Activated T-helper 1 cell treated with anti-CD3 and anti-CD28 coated beads, Interleukin-12 subunit alpha, Interleukin-12 subunit beta, Interleukin-2, Interleukin-4 antibody, amounts not matched to agents 30 ng/mL and 10 ng/mL and 1 ng/mL, durations not matched to agents 14 hours and 24 hours and 36 hours (primary cell): ENCODE results near the gene DYSF. TPM values are rescaled to one million over a fixed set of nuclear protein-coding genes. Genes with fewer than 3 reads are reported as not detected.

Source experiments
- DNase-seq: peaks from one replicate; pipeline ENCODE4 v3.0.0; 2021; ENCODE audit warnings: low spot score
- H3K27ac Mint-ChIP-seq: one replicate; pipeline ENCODE4 v1.8.0; 2021; ENCODE audit warnings: mild to moderate bottlenecking, mixed read lengths
- H3K27me3 Mint-ChIP-seq: one replicate; pipeline ENCODE4 v1.8.0; 2022; ENCODE audit warnings: mild to moderate bottlenecking, moderate library complexity, mixed read lengths; ENCODE audit not compliant: insufficient read depth
- H3K36me3 Mint-ChIP-seq: one replicate; pipeline ENCODE4 v1.8.0; 2021; ENCODE audit warnings: low read depth, mixed read lengths
- H3K4me1 Mint-ChIP-seq: one replicate; pipeline ENCODE4 v1.8.0; 2021; ENCODE audit warnings: low read depth, mixed read lengths
- H3K4me3 Mint-ChIP-seq: one replicate; pipeline ENCODE4 v1.8.0; 2021; ENCODE audit warnings: mild to moderate bottlenecking, moderate library complexity, mixed read lengths
- H3K9me3 Mint-ChIP-seq: one replicate; pipeline ENCODE4 v1.8.0; 2021; ENCODE audit warnings: mixed read lengths
- intact Hi-C: fragments of 100-400 bp; cut with micrococcal nuclease; formaldehyde crosslinking; loops from one replicate; pipeline ENCODE4 v1.15.1; 2024
- total RNA-seq: library from RNA; stranded (reverse); gene quantifications from 2 replicates; pipeline ENCODE4 v1.2.3, GENCODE V29; 2022

DYSF gene
- total RNA-seq, 1 donor from 2014 or later = not detected

- Mint-ChIP-seq H3K36me3 (no peaks in the 10 kb centered on the region), H3K4me3 (no peak overlapping the region), H3K27ac (no peak overlapping the region), H3K4me1 (no peaks in the 10 kb centered on the region), H3K27me3 (peaks cover 2% of the 10 kb centered on the region), H3K9me3 (no peaks in the 10 kb centered on the region)
- DNase-seq = no peak
- intact Hi-C loops = no loop called here
Observed at GRCh38 chr2:71559828-71560637, 106.7 kb downstream of the DYSF start.

- Mint-ChIP-seq H3K4me3 (no peak overlapping the region), H3K4me1 (no peaks in the 10 kb centered on the region), H3K9me3 (no peaks in the 10 kb centered on the region), H3K27me3 (peaks cover 2% of the 10 kb centered on the region), H3K27ac (no peak overlapping the region), H3K36me3 (no peaks in the 10 kb centered on the region)
- intact Hi-C loops = no loop called here
- no peak for DNase-seq
Observed at GRCh38 chr2:71560638-71561011, 107.3 kb downstream of the DYSF start.

- intact Hi-C loops = no loop called here
- H3K27ac Mint-ChIP-seq = no peak overlapping the region
- no peak for DNase-seq
- H3K4me3 Mint-ChIP-seq = no peak overlapping the region
- H3K9me3 Mint-ChIP-seq = no peaks in the 10 kb centered on the region
- no peaks in the 10 kb centered on the region for H3K4me1 Mint-ChIP-seq
- H3K36me3 Mint-ChIP-seq = no peaks in the 10 kb centered on the region
- H3K27me3 Mint-ChIP-seq = peaks cover 2% of the 10 kb centered on the region
Observed at GRCh38 chr2:71561441-71562267, 108.3 kb downstream of the DYSF start.

- Mint-ChIP-seq H3K27me3 (no peaks in the 10 kb centered on the region), H3K27ac (no peak overlapping the region), H3K4me1 (no peaks in the 10 kb centered on the region), H3K4me3 (no peak overlapping the region), H3K36me3 (no peaks in the 10 kb centered on the region), H3K9me3 (no peaks in the 10 kb centered on the region)
- no peak for DNase-seq
- intact Hi-C loops = no loop called here
Observed at GRCh38 chr2:71562518-71562917, 109.2 kb downstream of the DYSF start.

GRCh38 chr2:71563872-71564271 lies 110.5 kb downstream of the DYSF start:
- no peak for DNase-seq
- Mint-ChIP-seq H3K4me3 (no peak overlapping the region), H3K4me1 (no peaks in the 10 kb centered on the region), H3K27ac (no peak overlapping the region), H3K9me3 (no peaks in the 10 kb centered on the region), H3K36me3 (no peaks in the 10 kb centered on the region), H3K27me3 (no peaks in the 10 kb centered on the region)
- intact Hi-C loops = no loop called here

GRCh38 chr2:71564361-71564760 lies 111.0 kb downstream of the DYSF start:
- no peak overlapping the region for H3K27ac Mint-ChIP-seq
- no peaks in the 10 kb centered on the region for H3K27me3 Mint-ChIP-seq
- H3K4me1 Mint-ChIP-seq = no peaks in the 10 kb centered on the region
- no peaks in the 10 kb centered on the region for H3K36me3 Mint-ChIP-seq
- DNase-seq = no peak
- no peaks in the 10 kb centered on the region for H3K9me3 Mint-ChIP-seq
- intact Hi-C loops = no loop called here
- no peak overlapping the region for H3K4me3 Mint-ChIP-seq

- Mint-ChIP-seq H3K9me3 (no peaks in the 10 kb centered on the region), H3K4me3 (no peak overlapping the region), H3K27ac (no peak overlapping the region), H3K4me1 (no peaks in the 10 kb centered on the region), H3K27me3 (no peaks in the 10 kb centered on the region), H3K36me3 (no peaks in the 10 kb centered on the region)
- intact Hi-C loops = no loop called here
- DNase-seq = no peak
Observed at GRCh38 chr2:71564790-71565189, 111.4 kb downstream of the DYSF start.

- H3K9me3 Mint-ChIP-seq = no peaks in the 10 kb centered on the region
- no peaks in the 10 kb centered on the region for H3K36me3 Mint-ChIP-seq
- no peaks in the 10 kb centered on the region for H3K4me1 Mint-ChIP-seq
- intact Hi-C loops = no loop called here
- H3K27ac Mint-ChIP-seq = no peak overlapping the region
- H3K4me3 Mint-ChIP-seq = no peak overlapping the region
- H3K27me3 Mint-ChIP-seq = no peaks in the 10 kb centered on the region
- no peak for DNase-seq
Observed at GRCh38 chr2:71566372-71566771, 113.0 kb downstream of the DYSF start.

GRCh38 chr2:71567625-71568024 lies 114.3 kb downstream of the DYSF start:
- DNase-seq = no peak
- H3K36me3 Mint-ChIP-seq = no peaks in the 10 kb centered on the region
- no peak overlapping the region for H3K4me3 Mint-ChIP-seq
- H3K27ac Mint-ChIP-seq = no peak overlapping the region
- no peaks in the 10 kb centered on the region for H3K4me1 Mint-ChIP-seq
- intact Hi-C loops = no loop called here
- H3K27me3 Mint-ChIP-seq = no peaks in the 10 kb centered on the region
- no peaks in the 10 kb centered on the region for H3K9me3 Mint-ChIP-seq

- intact Hi-C loops = no loop called here
- H3K4me1 Mint-ChIP-seq = no peaks in the 10 kb centered on the region
- no peaks in the 10 kb centered on the region for H3K9me3 Mint-ChIP-seq
- H3K27me3 Mint-ChIP-seq = no peaks in the 10 kb centered on the region
- H3K27ac Mint-ChIP-seq = no peak overlapping the region
- no peaks in the 10 kb centered on the region for H3K36me3 Mint-ChIP-seq
- DNase-seq = no peak
- no peak overlapping the region for H3K4me3 Mint-ChIP-seq
Observed at GRCh38 chr2:71568103-71568502, 114.7 kb downstream of the DYSF start.

- Mint-ChIP-seq H3K4me3 (no peak overlapping the region), H3K36me3 (no peaks in the 10 kb centered on the region), H3K4me1 (no peaks in the 10 kb centered on the region), H3K27ac (no peak overlapping the region), H3K9me3 (no peaks in the 10 kb centered on the region), H3K27me3 (no peaks in the 10 kb centered on the region)
- intact Hi-C loops = no loop called here
- no peak for DNase-seq
Observed at GRCh38 chr2:71570511-71570910, 117.2 kb downstream of the DYSF start.

- Mint-ChIP-seq H3K27ac (no peak overlapping the region), H3K4me1 (no peaks in the 10 kb centered on the region), H3K36me3 (no peaks in the 10 kb centered on the region), H3K27me3 (no peaks in the 10 kb centered on the region), H3K4me3 (no peak overlapping the region), H3K9me3 (no peaks in the 10 kb centered on the region)
- intact Hi-C loops = no loop called here
- DNase-seq = no peak
Observed at GRCh38 chr2:71570951-71571460, 117.6 kb downstream of the DYSF start.

GRCh38 chr2:71571945-71572344 lies 118.6 kb downstream of the DYSF start:
- Mint-ChIP-seq H3K4me3 (no peak overlapping the region), H3K36me3 (no peaks in the 10 kb centered on the region), H3K27ac (no peak overlapping the region), H3K27me3 (no peaks in the 10 kb centered on the region), H3K9me3 (no peaks in the 10 kb centered on the region), H3K4me1 (no peaks in the 10 kb centered on the region)
- intact Hi-C loops = no loop called here
- no peak for DNase-seq
